Suprapubic skin (tissue), 4 donors: ENCODE results near the gene HDDC3. TPM values are rescaled to one million over a fixed set of nuclear protein-coding genes. Genes with fewer than 3 reads are reported as not detected.
A peak's percentile ranks its signal among the peaks of the same experiment; 100 is the strongest.

Source experiments
- DNase-seq, 2 donors: peaks; one replicate each; pipeline ENCODE4 v3.0.0-alpha.2; 2019; ENCODE audit warnings: low spot score in 2 of 2
- H3K27ac ChIP-seq: fragments of 200-600 bp; sonication (generic); one replicate; pipeline ENCODE4 v1.5.1; 2019
- H3K27me3 ChIP-seq: fragments of 200-600 bp; sonication (generic); one replicate; pipeline ENCODE4 v1.5.1; 2019
- H3K36me3 ChIP-seq: fragments of 200-600 bp; sonication (generic); one replicate; pipeline ENCODE4 v1.5.1; 2019
- H3K4me1 ChIP-seq: fragments of 200-600 bp; sonication (generic); one replicate; pipeline ENCODE4 v1.5.1; 2019
- H3K4me3 ChIP-seq: fragments of 200-600 bp; sonication (generic); one replicate; pipeline ENCODE4 v1.5.1; 2019; ENCODE audit warnings: mild to moderate bottlenecking
- H3K9me3 ChIP-seq: fragments of 200-600 bp; sonication (generic); one replicate; pipeline ENCODE4 v1.5.1; 2019
- EP300 ChIP-seq: sonication (generic); formaldehyde crosslinking; IDR thresholded peaks from one replicate; pipeline ENCODE4 v1.6.1; 2017; ENCODE audit warnings: antibody characterized with exemption
- POLR2A ChIP-seq, 2 donors: fragments of 450-650 bp; IDR thresholded peaks; one replicate each; pipeline ENCODE4 v1.6.1; 2017; ENCODE audit warnings: antibody characterized with exemption in 2 of 2, mild to moderate bottlenecking in 2 of 2, moderate library complexity in 2 of 2
- POLR2AphosphoS5 ChIP-seq, 3 donors: sonication (generic); formaldehyde crosslinking; IDR thresholded peaks; one replicate each; pipeline ENCODE4 v1.6.1; 2017; ENCODE audit warnings: antibody characterized with exemption in 3 of 3
- WGBS: methylation state at CpG from one replicate; pipeline ENCODE4 v1.1.5; 2018; 5-methylcytosine and 5-hydroxymethylcytosine counted together
- total RNA-seq, 4 donors: library from RNA; depleted of rRNA; stranded (reverse); fragments of >200 nt; gene quantifications; one replicate each; pipeline ENCODE4 v1.1.0, GENCODE V29; 2016
- TF ChIP-seq, protein P1 (sequence below), 2 donors: fragments of 200-600 bp in 1 of 2; fragments of 450-650 bp in 1 of 2; sonication (generic) in 1 of 2; IDR thresholded peaks; one replicate each; pipeline ENCODE4 v1.5.1; 2016 to 2019; ENCODE audit warnings: antibody characterized with exemption in 2 of 2, mild to moderate bottlenecking in 1 of 2, moderate library complexity in 1 of 2

Gene HDDC3
- total RNA-seq, 4 donors from 2014 or later: 13.5 to 119 (median 17.0) TPM

DNA sequence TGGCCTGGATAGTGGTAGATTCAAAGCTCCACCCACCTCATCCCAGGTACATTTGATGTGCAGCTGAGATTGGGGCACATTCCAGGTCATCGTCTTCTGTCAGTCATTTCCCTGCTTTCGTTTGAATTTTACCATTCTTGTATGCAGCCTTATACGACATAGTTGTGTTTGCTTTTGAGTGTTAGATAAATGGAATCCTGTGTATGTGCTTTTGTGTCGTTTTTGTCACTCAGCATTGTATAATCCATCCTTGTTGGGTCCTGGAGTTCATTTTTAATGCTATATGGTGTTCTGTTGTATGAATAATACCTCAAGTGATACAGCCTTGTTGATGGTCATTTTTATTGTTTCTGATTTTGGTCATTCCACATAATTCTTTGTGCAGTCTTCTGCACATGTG, 29.7 kb upstream of the HDDC3 start:
- TF ChIP-seq POLR2AphosphoS5 (IDR thresholded peaks at IDR 0.05) (no peak), EP300 (no peak), POLR2A (IDR thresholded peaks at IDR 0.05) (no peak)
- TF ChIP-seq, protein P1, sequence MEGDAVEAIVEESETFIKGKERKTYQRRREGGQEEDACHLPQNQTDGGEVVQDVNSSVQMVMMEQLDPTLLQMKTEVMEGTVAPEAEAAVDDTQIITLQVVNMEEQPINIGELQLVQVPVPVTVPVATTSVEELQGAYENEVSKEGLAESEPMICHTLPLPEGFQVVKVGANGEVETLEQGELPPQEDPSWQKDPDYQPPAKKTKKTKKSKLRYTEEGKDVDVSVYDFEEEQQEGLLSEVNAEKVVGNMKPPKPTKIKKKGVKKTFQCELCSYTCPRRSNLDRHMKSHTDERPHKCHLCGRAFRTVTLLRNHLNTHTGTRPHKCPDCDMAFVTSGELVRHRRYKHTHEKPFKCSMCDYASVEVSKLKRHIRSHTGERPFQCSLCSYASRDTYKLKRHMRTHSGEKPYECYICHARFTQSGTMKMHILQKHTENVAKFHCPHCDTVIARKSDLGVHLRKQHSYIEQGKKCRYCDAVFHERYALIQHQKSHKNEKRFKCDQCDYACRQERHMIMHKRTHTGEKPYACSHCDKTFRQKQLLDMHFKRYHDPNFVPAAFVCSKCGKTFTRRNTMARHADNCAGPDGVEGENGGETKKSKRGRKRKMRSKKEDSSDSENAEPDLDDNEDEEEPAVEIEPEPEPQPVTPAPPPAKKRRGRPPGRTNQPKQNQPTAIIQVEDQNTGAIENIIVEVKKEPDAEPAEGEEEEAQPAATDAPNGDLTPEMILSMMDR (IDR thresholded peaks at IDR 0.05): no peak
- Histone ChIP-seq H3K4me1 (peaks cover 30% of the 10 kb centered on the region), H3K27me3 (no peaks in the 10 kb centered on the region), H3K27ac (no peak overlapping the region), H3K9me3 (no peaks in the 10 kb centered on the region), H3K4me3 (no peak overlapping the region), H3K36me3 (peaks cover 41% of the 10 kb centered on the region)
- DNase-seq: no peak
- WGBS: 91% methylated on average over 4 of the region's 4 CpGs

DNA sequence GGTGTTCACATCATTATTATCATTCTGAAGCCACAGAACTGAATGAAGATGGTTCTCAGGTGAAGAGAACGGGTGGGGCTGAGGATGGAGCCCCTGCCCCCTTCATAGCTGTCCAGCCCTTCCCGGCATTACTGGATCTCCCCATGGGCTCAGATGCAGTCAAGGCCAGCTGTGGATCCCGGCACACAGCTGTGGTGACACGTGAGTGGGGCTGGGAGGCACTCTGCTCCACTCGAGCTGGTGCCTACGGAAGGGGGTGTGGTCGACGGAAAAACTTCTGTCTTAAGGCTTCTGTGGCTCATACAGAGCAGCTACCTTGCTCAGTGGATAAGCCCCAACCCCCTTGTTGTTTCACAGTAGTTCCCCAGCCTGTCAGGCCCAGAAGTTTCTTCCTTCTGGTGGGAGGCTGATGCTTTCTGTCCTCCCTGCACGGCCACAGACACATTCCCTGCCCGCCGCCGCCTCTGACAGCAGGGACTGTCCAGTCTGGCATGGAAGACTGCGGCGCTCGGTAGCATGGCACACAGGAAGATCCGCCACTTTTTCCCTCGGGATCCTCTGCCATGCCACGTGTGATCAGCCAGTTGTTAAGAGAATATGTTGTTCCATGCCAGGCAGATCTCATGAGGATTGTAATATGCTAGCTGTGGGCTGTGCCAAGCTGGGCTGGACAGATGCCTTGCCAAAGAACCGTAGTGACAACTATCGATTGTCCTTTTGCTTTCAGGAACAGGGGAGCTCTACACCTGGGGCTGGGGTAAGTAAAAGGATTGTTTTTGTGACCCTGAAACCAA, 28.1 kb upstream of the HDDC3 start:
- H3K36me3 ChIP-seq: peaks cover 33% of the 10 kb centered on the region
- WGBS: 59% methylated on average over 16 of the region's 20 CpGs
- no peak for DNase-seq
- H3K4me3 ChIP-seq: no peak overlapping the region
- no peaks in the 10 kb centered on the region for H3K9me3 ChIP-seq
- peaks cover 34% of the 10 kb centered on the region for H3K4me1 ChIP-seq
- H3K27me3 ChIP-seq: no peaks in the 10 kb centered on the region
- H3K27ac ChIP-seq: no peak overlapping the region
- TF ChIP-seq EP300 (no peak), POLR2A (IDR thresholded peaks at IDR 0.05) (no peak), POLR2AphosphoS5 (IDR thresholded peaks at IDR 0.05) (no peak)
- TF ChIP-seq, protein P1 (IDR thresholded peaks at IDR 0.05): no peak

DNA sequence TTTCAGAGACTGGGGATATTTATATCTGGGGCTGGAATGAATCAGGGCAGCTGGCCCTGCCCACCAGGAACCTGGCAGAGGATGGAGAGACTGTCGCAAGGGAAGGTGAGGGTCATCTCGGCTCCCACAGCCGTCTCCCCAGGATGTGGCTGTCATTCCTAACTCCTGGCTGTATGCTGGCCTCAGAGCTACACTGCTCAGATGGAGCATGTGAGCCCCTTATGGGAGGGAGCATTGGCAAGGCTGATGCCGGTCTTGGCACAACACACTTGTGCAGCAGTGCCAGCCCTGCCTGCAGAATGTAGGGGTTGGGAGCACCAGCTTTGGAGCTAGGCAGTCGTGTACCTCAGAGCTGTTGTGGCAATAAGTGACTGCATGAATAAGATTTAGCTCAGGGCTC, 27.5 kb upstream of the HDDC3 start:
- H3K9me3 ChIP-seq: no peaks in the 10 kb centered on the region
- H3K4me1 ChIP-seq: peaks cover 38% of the 10 kb centered on the region
- peak in 1 of 2 donors; percentile 64 for DNase-seq
- no peak overlapping the region for H3K4me3 ChIP-seq
- no peaks in the 10 kb centered on the region for H3K27me3 ChIP-seq
- H3K36me3 ChIP-seq: peaks cover 33% of the 10 kb centered on the region
- H3K27ac ChIP-seq: no peak overlapping the region
- WGBS: 52% methylated on average over 5 of the region's 5 CpGs
- TF ChIP-seq POLR2A (IDR thresholded peaks at IDR 0.05) (no peak), EP300 (no peak), POLR2AphosphoS5 (IDR thresholded peaks at IDR 0.05) (no peak)
- TF ChIP-seq, protein P1 (IDR thresholded peaks at IDR 0.05): no peak

DNA sequence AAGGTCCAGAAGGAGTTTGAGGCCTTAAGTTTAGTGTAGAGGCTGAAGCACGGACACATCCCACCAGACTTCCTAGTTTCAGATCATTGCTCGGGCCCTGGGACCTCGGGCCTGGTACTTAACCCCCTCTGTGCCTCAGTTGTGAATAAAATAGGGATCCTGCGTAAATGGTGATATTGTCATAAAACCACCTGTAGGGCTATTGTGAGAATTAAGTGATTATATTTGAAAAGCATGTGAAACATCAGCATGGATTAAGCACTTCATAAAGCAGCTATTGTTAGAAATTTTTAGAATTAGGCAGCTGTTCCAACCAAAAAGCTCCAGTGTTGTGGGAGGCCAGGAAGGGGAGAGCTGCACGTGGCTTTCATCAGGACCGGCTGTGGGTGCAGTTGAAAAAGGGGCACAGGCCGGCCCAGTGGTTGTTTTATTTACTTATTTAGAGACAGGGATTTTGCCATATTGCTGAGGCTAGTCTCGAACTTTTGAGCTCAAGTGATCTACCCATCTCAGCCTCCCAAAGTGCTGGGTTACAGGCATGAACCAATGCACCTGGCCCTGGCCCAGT, 26.8 kb upstream of the HDDC3 start:
- Histone ChIP-seq H3K27me3 (no peaks in the 10 kb centered on the region), H3K4me1 (peaks cover 42% of the 10 kb centered on the region), H3K9me3 (no peaks in the 10 kb centered on the region), H3K4me3 (no peak overlapping the region), H3K27ac (no peak overlapping the region), H3K36me3 (peaks cover 31% of the 10 kb centered on the region)
- 74% methylated on average over 8 of the region's 8 CpGs for WGBS
- no peak for TF ChIP-seq POLR2A (IDR thresholded peaks at IDR 0.05)
- no peak for TF ChIP-seq EP300
- no peak for TF ChIP-seq POLR2AphosphoS5 (IDR thresholded peaks at IDR 0.05)
- TF ChIP-seq, protein P1 (IDR thresholded peaks at IDR 0.05): no peak
- DNase-seq: no peak

DNA sequence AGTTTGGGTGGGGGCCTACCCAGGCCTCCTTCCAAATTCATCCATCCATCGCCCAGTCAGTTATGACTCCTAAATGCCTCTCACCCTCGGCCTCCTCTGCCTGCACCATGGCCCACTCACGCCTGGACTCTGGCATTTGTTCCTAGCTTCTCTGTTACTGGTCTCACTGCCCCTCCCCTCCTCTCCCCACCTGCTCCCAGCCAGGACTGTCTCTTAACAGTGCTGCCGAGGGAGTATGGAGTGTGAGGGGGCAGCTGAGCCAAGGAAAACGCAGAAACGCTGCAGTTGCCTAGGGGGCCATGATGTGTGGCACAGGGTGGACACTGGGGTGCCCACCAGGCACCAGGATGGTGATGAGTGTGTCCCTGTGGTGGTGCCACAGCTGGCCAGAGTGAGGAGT, 25.4 kb upstream of the HDDC3 start:
- whole genome bisulfite sequencing: 70% methylated on average over 6 of the region's 6 CpGs
- H3K27ac ChIP-seq: no peak overlapping the region
- TF ChIP-seq EP300: no peak
- H3K36me3 ChIP-seq: peaks cover 32% of the 10 kb centered on the region
- DNase-seq: no peak
- peak overlapping the region; percentile 72 for H3K4me3 ChIP-seq
- no peaks in the 10 kb centered on the region for H3K27me3 ChIP-seq
- no peaks in the 10 kb centered on the region for H3K9me3 ChIP-seq
- peaks cover 42% of the 10 kb centered on the region for H3K4me1 ChIP-seq
